HG03196 (cell line): ENCODE data around the gene NPAS3.

ENCODE experiments used
- ATAC-seq: cut with Tn5 transposase; IDR thresholded peaks from one replicate; pipeline ENCODE4 v1.9.1; 2021; ENCODE audit not compliant: unreplicated experiment

The NPAS3 gene

DNA sequence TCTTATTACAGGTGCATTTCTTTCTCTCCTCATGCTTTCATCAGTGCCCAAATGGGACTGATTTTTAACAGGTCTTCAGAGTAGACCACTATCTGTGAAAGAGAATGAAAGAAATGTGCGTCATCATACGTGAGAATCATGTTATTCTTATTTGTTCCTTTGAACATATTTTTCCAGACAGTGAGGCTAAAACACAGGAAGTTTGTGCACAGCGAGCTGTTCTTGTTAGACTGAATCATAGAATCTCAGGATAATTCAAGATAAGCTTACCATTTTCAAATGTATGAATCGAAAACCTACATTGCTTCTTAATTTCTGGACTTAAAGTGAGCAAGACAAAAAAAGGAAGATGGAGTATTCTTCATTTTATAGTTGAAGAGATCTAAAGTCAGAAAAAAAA lies 629.1 kb downstream of the NPAS3 start:
- no peak for ATAC-seq

DNA sequence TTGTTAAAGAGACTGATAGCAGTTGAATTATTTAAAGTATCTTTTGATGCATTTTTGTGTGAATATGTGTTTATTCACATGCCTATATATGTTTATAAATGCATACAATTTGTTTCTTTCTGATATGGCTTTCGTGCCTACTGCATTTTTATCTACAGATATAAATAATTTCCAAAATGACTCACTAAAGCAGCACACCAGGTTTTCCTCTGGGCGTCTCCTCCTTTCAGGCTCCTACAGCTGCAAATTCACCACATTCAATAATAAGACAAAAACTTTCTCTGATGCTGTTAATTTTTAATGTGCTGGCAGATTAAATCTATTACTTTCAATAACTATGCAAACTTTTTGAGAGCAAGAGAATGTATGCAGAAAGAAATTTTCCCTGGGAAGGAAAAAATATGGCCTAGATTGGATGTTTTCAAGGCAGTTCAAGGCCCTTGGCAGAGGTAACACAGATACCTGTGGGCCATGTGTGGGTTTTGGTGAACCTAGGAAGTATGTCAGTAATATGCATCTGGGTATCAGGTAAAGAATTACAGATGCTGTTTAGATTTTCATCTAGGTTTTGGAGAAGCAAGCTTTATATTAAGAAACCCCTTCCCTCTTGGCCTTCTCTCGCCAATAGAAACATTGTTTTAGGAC lies 630.4 kb downstream of the NPAS3 start:
- ATAC-seq, result no peak

DNA sequence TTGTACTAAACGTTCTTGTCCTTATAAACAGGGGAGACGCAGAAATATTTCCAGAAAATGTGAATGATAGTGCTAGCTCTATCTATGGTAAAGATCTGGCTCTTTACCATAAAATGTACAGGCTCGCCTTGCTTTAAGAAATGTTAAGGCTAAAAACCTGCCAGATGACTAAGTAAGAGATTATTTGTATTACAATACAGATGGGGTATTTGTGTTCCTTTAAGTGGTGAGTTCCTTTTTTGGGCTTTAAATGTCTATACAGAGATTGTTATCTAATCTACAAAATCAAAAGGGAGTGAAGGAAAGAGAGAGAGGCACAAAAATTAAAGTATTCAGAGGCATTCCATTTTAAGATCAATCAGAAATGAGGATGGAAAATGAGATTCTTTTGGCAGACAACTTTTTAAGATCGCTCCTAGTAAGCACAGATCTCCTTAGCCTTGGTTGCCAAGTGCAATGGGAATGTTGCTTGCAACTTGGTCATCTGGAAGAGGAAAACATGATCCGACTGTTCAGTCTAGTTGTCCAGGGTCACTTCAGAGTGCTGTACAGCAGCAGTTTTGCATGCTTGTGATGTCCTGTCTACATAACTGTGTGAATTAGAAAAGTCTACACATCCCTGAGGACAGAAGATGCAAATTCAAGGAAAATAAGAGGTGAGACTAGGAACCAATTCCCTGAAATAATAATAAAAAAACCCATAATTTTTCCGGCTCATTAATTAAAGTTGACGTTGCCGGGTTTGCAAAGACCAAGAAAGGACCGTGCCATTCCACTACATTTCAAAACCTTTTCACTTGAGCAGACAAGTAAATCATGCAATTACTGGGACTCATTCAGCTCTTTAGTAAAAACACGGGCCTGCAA lies 631.4 kb downstream of the NPAS3 start:
- no peak for ATAC-seq

DNA sequence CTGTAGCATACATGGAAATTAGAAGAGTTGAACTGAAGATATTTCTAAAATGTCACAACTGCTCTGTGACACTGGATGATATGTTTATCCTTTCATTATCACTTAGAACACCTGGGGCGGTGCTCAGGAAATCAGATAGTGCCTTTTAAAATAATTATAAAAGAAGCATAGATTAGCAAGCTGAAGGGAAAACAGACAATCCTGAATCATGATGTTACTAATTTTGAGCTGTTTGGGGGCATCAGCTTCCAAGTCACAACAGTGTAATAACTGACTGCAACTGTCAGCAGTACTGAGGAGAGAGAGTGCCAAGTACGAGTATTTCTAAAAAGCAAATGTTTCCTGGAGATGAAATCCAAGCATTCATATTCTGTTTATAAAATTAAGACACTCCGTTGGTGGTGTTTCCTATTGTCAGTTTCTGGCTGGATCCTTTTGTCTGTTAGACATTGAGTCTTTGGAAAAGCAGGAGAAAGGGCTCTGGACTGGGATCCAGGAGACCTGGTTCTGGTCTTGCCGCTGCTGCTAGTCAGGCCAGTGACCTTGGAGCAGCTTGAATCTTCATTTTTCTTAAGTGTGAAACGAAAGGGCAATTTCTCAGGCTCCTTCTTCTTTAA lies 632.1 kb downstream of the NPAS3 start:
- no peak for ATAC-seq

DNA sequence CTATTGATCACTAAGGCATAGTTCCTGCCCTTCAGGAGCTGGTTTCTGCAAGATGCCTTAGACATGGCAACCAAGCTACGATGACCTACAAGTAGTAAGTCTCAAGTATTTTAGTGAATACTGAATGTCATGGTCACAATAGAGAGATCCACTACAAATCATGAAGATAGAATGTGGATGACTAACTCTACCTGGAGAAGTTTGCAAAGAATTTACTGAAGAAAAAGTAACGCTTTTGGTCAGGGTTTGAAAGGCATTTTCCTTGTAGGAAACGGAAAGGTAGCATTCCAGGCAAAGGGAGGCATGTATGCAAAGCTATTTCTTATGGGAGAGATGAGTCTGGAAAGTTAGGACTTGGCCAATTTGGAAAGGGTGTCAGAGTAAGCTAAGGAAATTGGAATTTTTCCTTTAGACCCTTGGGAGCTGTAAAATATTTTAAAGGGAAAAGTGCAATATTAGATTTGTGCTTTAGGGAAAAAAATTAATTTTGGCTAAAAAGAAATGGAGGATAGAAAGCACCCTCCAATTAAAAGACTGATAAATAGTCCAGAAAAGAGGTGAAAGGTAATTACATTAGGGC lies 634.7 kb downstream of the NPAS3 start:
- ATAC-seq, result no peak

DNA sequence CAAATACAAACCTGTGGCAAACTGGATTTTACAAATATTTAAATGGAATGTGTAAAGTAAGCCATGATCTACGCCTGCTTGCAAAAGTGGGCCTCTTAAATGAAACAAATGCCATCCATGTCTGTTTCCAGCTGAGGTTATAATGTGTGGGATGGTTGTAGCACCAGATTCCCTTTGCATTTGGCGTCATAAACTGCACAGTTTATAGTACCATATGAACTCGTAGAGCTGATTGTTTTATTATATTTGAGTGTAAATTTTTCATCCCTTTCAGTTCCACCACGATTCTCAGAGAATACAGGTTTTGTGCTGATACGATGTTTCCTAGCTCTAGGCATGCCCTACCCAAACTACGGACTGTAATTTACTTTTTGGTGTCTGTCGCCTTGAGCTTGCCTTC lies 637.3 kb downstream of the NPAS3 start:
- no peak for ATAC-seq

DNA sequence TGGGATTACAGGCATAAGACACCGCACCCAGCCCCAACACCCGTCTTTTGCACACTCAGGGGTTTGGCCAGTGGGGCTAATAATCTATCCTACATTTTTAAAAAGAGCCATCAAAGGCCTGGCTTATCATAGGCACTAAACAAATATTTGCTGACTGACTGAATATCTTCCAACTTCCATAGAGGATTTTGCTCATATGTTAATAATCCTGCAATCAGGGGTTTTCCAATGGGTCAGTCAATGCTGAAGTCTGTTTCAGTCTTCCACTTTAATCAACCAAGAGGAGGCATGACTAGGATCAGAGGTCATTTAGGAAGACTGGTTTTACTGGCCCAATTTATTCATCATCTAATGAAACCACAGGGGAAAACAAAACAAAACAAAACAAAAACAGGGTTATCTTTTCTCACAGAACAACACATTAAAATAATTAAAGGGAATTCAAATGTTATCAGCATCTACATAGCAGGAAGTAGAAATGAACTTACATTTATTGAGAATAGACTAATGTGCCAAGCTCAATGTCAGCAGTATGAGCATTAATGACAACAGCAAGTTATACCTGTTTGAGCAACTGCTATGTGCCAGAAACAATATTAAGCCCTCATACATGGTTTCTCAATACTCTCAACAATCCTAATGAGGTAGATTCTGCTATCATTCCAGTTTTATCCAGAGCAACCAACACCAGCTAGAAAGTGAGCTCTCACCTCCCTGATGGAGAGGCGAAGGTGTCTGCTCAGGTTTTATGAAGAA lies 640.0 kb downstream of the NPAS3 start:
- ATAC-seq, result no peak

DNA sequence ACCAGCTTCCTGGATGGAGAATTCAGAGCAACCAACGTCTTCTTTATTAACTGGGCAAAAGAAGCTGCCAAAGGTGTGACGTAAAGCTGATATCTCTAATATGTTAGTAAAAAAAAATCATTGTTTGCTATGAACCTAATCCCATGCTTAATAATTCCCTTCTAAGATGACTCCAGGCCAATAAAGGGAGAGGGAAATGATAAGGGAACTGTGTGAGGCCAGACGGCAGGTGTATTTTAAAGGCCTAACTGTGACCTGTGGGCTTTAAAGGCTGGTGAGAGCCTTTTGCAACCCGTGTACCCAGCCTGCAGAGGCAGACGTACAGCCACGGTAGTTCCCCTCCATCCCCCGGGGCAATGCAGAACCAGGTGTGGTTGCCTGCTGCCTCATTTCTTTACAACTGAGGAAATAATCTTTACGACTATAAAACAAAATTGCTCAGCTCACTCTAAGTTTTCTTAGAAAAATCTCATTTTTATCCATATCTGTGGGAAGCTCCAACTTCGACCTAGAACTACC lies 641.6 kb downstream of the NPAS3 start:
- ATAC-seq, result no peak

DNA sequence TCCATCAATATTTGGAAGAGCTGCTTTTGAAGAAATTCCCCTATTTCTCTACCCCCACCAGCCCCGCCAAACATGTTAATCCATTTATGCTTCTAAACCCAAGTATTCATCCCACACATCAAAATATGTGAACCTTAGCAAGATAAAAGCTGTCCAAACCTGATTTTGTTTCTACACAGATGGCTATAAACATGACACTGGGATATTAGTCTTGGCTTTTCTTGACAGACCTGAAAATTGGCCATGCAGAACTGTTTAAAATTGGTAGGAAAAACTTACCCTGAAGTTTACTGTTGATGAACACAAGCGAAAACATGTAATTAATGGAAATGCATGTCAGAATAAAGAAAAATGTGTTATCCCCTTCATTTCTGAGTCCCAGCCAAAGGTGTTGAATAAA lies 642.2 kb downstream of the NPAS3 start:
- ATAC-seq, result no peak

DNA sequence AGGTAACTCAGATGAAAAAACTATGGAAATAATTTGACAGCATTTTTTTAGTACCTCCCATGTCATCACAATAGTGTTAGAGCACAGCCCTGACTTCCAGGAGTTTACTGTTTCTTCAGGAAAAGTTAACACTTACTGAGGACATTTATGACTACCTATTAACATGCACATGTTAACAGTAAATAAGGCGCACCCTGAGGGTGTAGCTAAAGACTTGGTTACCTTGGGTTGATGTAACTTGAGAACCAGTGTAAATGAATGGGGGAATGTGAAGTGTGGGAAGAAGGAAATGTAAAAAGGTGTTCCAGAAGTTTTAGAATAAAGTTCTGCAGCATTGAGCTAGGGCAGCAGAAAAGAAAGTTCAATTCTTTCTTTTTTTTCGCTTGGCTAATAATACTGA lies 646.0 kb downstream of the NPAS3 start:
- ATAC-seq, result no peak

DNA sequence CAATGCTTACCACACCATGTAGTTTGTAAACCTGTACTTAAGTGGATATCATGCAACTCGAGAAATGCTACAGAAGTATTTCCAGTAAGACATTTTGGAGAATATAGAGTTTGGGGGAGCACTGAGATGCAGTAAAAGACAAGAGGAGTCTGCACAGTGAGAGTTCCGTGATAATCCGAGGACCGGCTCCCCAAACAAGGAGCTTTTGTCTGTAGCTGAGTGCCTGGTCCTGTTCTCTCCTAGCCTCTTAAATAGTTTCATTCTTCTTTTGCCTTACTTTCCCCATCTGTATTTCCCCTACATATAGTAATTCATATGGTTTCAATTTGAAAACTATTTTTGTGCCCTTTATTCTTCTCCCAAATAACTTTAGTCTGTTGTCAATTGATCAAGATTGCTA lies 648.1 kb downstream of the NPAS3 start:
- ATAC-seq, result no peak

DNA sequence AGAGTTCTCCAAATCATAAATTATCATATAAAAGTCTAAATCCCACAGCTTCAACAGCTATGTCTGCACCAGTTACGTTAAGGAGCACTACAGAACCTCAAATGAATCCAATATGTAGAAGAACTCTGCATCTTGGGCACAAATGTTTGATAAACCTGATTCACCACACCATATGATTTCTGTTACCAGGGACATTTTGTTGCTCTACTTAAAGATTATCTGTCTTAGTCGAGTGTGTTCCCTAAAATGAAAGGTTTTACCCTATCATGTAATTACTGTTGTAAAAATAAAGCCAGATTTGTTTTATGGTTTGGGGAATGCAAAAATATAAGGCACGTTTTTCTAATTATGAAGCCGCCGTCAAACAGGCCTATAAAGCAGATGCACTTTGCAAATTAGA lies 649.1 kb downstream of the NPAS3 start:
- ATAC-seq, result no peak

DNA sequence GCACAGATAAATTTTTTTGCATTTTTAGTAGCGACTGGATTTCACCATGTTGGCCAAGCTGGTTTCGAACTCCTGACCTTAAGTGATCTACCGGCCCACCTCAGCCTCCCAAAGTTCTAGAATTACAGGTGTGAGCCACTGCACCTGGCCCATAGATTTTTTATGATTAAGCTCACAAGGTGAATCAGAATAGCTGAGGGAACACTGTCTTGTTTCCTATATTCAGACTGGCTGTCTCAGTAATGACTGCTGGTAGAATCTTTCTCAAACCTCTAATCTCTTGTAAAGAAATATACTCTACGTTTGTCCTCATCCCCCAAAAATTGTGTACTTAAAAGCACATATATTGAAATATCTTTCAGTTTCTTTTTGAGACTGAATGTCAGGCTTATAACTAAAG lies 650.1 kb downstream of the NPAS3 start:
- no peak for ATAC-seq

DNA sequence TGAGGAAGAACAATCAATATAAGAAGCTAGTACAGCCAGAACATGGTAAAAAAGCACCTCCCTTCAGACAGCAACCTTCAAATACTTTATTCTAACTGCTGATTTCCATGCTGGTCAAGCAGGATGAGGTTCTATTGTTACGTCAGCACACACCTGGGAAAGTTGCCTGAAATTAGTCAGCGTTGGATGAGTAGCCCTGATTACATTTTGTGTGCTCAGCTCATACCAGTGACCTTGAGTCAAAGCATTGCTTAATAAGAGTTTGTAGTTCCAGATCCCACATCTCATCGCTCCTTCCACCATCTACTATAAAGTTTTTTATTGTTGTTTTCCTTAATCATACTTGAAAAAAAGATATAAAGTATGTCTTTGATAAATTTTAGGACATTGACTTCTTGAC lies 650.7 kb downstream of the NPAS3 start:
- no peak for ATAC-seq

DNA sequence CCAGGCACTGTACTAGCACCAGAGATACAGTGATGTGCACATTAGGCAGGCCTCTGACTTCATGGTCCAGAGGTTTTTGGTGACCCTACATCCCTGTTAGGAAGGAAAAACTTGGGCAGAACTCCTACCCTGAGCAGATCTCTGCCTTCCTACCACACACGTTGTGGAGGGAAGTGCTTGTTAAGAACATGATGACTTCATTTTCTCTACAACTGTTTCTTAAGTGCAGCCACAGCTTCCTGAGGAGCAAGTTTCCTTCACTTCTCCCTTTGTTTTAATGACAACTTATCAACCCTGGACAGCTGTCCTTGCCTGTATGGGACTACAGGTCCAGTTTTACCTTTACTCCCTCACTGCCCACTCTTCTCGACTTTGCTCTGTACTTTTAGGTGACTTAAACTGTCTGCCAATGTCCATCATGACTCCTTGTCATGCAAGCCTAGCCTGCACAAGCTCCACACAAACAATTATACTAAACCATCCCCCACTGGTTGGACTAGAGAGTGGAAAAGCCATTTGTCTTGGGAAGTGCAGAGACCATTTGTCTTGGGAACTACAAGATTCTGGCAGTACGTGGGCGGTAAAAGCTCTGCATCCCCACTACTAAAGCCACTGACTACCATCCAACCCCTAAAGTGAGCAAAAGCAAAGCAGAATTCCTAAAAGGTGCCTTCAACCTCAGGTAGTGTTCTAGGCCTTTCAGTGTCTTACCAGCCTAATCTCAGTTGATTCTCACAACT lies 652.4 kb downstream of the NPAS3 start:
- no peak for ATAC-seq

DNA sequence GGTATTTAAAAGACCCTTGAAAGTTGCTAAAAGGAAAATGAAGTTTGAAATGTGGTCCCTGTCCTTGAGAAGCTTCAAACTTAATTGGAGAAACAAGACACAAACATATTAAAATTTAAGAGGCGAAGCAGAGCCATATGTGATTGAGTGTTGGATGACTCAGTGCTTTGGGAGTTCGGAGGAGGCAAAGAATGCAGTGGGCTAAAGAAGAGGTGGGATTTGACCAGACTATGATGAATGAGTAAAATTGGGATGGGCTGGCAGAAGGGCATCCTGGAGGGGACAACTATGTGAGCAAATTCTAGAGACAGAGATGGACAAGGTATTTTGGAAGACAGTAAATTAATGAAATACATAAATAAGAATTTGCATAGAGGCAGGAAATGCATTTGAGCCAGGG lies 653.6 kb downstream of the NPAS3 start:
- no peak for ATAC-seq

DNA sequence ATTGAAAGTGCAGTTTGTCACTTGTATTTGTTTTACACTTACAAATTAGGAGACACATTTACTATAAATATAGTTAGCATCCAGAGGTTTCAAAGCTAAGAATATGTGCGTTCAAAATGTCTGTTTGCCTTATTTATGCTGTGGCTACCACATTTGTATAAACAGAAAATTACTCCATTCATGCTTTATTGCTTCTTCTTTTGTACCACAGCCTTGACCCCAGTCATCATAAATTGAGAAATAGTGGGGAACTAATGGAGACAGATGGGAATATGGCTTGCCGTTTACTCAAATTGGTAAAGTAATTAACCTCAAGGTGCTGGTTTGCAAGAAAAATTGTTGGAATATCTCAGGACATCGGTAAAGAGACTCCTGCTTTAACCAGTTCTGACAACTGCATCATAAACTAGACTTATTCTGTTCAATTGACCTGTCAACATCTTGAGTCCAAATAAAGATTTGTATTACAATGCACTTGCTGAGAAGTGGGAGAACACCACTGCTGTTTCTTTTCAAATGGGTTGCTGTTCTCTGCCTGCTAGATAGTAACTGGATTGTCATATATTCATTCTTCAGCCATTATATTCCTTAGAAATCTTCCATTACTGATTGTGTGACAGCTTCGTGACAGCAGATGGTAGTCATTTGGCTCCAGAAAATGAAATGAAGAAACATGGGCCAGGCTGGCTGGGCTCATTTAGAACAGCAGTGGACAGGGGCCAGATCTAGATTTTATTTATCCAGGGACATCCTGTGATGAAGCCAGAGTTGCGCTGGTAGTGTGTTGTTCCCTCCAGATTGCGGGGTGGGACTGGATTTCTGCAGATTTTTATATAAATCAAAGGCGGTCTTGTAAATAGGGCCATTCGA lies 657.8 kb downstream of the NPAS3 start:
- no peak for ATAC-seq

DNA sequence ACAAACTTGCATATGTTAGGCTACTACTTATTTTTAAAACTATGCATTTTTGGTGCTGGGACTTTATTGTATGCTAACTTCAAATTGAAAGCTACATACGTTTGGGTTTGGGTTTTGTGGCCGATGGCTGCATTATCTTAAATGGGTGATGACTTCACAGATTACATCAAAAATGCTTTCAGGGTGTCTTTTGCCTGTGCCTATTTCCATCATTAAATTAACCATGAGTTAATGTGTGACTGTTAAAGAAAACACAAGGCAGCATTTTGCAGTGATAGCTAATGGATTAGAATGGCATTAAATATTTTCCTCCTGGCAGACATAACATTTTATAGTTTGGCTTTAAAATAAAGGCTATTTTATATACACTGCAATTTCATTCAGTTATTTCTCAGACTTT lies 659.9 kb downstream of the NPAS3 start:
- ATAC-seq, result no peak

DNA sequence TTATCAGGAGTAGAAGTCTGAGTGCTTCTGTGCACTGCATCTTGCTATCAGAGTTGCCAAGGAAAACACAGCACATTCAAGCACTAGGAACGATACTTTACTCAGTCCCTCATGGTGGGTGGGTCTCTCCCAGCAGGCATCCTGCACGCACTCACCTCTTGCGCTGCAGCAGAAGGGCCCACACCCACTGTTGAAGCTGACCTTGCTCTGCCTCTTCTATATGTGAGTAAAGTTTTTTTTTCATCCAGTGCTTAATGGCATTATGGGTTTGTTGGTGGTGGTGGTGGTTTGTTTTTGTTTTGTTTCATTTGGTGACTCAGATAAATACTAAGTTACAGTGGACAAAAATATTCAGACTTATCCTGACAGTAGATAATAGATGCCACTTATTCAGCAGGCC lies 663.7 kb downstream of the NPAS3 start:
- ATAC-seq, result no peak
